Stimulated activated CD8-positive, alpha-beta memory T cell treated with anti-CD3 and anti-CD28 coated beads, Interleukin-15, amount 100 ng/mL, for 48 hours (primary cell): ENCODE results near the gene DUSP1.
"Not testable (repeated sequence)": the region's sequence is repeated elsewhere in the genome, so short reads cannot be mapped to it uniquely, and the experiment has no call there.

Experiments used
- DNase-seq, 2 donors: peaks; one replicate each; pipeline ENCODE4 v3.0.0-alpha.2; 2020; ENCODE audit warnings: low read depth in 2 of 2

DUSP1 gene

DNA sequence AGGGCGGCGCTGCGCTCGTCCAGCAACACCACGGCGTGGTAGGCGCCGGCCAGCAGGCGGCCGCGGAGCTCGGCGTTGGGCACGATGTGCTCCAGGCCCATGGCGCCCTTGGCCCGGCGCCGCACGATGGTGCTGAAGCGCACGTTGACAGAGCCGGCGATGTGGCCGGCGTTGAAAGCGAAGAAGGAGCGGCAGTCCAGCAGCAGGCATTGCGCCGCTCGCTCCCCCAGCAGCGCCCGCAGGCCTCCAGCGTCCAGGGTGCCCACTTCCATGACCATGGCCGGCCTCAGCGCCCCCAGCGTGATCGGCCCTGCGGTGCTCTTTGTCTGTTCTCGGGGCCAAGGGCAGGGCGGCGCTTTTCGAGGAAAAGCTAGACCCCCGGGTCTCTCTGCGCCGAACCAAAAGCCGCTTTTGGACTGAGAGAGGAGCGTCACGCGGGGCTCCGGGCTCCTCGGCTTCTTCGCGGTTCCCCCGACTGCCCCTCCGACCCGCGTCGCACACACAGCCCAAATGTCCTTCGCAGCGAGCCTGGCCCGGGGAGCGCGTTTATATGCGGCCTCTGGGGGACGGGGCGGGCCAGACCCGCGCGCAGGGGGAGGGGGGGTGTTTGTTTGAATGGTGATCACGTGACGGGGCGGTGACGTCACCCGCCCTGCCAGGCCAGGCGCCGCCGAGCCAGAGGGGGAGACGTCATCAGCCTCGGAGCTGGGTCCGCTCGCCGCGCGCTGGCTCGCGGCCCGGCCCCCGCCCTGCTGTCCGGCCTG lies at the start of gene DUSP1:
TSS of gene DUSP1 (minus strand) at position 521 of the 764 bp plus-strand sequence. CDS start at position 278, 243 bp downstream.
- peak; percentile 95 to 96 for DNase-seq

GRCh38 chr5:172820046-172820767 lies 49.2 kb upstream of the DUSP1 start:
- DNase-seq: peak in 1 of 2 donors; percentile 39

DNA sequence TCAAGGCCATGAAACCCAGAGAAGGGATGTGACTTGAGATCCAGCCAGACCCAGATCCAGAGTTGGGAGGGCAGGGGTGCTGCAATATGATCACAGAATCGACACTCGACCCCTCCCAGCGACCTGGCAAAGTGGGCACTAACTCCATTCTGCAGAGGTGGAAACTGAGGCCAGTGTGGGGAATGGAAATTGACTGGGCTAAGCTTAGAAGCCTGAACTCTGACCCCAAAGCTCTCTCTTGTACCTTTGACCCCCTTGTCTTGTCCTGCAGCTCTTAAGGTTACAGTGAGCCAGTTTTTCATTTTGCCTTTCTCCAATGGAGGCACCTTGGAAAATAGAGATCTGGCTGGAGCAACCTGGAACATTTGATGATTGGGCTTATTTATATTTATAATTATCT lies 48.6 kb upstream of the DUSP1 start:
- no peak for DNase-seq

- DNase-seq: no peak
Measured at GRCh38 chr5:172818081-172818480, 47.1 kb upstream of the DUSP1 start.

GRCh38 chr5:172817664-172818063 lies 46.7 kb upstream of the DUSP1 start:
- DNase-seq: no peak

GRCh38 chr5:172816925-172817562 lies 46.0 kb upstream of the DUSP1 start:
- DNase-seq: no peak

- no peak for DNase-seq
Measured at GRCh38 chr5:172815631-172816030, 44.6 kb upstream of the DUSP1 start.

DNA sequence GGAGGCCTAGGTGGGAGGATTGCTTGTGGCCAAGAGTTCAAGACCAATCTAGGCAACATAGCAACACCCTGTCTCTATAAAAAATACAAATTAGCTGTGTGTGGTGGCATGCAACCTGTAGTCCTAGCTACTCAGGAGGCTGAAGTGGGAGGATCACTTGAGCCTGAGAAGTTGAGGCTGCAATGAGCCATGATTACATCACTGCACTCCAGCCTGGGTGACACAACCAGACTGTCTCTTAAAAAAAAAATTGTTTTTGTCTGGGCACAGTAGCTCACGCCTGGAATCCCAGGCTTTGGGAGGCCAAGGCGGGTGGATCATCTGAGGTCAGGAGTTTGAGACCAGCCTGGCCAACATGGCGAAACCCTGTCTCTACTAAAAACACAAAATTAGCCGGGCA lies 40.0 kb upstream of the DUSP1 start:
- DNase-seq: not testable (repeated sequence)

GRCh38 chr5:172809774-172810173 lies 38.8 kb upstream of the DUSP1 start:
- no peak for DNase-seq

GRCh38 chr5:172807766-172808311 lies 36.8 kb upstream of the DUSP1 start:
- no peak for DNase-seq

GRCh38 chr5:172806897-172807672 lies 36.1 kb upstream of the DUSP1 start:
- peak; percentile 90 to 92 for DNase-seq

GRCh38 chr5:172805736-172806255 lies 34.8 kb upstream of the DUSP1 start:
- DNase-seq: no peak

DNA sequence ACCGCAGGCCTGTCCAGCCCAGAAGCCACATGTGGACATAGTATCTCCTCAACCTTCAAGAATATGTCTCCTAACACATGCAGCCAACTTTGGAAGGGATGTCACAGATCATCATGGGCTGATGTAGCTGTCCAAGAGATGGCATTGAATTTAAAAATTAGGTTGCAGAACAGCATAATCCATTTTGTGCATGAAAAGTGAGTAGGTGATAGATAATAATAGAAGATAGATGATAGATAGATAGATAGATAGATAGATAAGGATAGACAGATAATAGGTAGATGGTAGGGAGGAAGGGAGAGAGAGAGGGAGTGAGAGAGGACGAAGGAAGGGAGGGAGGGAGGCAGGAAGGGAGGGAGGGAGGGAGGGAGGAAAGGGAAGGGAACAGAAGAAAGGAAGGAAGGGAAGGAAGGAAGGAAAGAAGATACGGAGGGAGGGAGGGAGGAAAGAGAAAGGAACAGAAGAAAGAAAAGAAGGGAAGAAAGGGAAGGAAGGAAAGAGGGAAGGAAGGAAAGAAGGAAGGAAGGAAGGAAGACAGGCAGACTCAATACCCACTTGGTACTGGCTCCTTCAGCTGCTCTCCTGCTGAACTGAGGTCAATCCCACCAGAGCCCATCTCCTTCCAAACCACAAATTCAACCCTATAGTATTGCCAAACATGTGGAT lies 34.2 kb upstream of the DUSP1 start:
- no peak for DNase-seq

- no peak for DNase-seq
Measured at GRCh38 chr5:172802567-172803176, 31.7 kb upstream of the DUSP1 start.

DNA sequence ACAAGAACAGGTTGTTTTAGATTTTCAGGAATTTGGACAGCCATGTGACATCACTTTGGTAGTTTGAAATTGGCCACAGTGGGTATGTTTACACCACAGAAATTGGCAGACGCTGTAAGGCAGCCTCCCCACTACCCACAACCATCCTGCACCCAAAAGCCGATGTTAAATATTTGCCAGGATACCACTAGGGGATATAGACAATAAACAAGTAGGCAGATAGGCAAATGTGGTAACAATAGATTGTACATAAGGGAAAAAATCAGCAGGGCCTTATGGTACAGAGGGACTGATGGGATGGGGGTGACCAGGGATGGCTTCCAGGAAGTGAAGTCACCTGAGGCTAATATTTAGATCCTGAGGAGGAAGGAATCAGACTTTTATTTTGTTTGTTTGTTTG lies 31.1 kb upstream of the DUSP1 start:
- DNase-seq: no peak

DNA sequence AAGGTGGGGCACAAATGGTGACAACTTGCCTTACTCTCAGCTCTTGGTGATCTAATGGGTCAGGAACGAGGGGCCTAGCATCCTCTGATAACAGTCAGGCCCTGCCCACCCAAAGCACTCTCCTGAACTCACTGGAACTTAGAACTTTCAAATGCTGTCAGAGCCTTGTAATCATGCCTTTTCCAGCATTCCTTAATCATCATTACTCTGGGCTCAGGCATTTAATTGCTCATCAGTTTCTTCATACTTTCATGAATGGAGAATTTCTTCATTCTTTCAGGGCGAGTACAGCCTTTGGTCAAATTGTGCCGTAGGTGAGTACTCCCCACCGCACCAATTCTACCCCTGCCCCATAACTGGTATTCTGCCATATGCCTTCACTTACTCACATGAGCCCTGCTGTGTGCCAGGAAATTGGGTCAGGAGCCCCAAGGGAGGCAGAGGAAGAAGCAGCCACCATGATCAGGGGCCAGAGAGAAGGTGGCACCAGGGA lies 30.2 kb upstream of the DUSP1 start:
- no peak for DNase-seq

DNA sequence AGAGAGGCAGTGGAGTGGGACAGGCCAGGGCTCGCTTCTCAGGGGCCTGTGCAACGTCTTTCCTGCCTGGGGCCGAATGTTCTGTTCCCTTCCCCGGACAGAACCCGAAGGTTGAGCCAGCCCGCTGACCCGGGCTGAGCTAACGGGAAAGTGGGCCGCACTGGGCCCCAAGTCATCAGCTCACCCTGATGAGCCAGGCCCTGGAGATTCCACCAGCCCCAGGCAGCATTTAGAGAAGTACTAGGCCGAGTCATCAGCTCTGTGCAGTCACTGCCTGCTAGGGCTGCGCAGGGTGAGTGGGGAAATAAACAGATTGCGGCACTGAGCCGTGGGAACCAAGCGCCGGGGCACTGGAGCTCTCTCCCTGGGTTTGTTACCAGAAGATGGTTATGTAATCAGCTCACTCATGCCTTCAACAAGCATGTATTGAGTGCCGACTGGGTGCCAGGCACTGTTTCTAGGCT lies 29.1 kb upstream of the DUSP1 start:
- no peak for DNase-seq

DNA sequence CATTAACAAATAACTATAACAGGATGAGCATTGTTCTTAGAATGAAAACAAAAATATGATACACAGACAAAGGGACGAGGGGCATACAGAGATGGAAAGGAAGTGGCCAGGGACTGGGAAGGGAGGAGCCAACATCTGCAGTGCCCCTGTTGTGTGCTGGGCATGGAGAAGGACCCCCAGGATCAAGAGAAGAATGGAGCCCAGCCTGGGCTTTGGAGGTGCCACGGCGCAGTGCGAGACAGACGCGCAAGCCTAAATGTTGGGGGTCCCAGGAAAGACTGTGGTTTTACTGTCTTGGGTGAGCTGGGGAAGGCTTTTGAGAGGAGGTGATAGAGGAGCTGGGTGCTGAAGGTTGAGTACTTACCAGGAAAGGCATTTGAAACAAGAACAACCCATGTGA lies 28.4 kb upstream of the DUSP1 start:
- no peak for DNase-seq

GRCh38 chr5:172798422-172799215 lies 27.6 kb upstream of the DUSP1 start:
- DNase-seq: no peak
